Measurements from ENCODE around the gene GAS2.

The GAS2 gene

DNA sequence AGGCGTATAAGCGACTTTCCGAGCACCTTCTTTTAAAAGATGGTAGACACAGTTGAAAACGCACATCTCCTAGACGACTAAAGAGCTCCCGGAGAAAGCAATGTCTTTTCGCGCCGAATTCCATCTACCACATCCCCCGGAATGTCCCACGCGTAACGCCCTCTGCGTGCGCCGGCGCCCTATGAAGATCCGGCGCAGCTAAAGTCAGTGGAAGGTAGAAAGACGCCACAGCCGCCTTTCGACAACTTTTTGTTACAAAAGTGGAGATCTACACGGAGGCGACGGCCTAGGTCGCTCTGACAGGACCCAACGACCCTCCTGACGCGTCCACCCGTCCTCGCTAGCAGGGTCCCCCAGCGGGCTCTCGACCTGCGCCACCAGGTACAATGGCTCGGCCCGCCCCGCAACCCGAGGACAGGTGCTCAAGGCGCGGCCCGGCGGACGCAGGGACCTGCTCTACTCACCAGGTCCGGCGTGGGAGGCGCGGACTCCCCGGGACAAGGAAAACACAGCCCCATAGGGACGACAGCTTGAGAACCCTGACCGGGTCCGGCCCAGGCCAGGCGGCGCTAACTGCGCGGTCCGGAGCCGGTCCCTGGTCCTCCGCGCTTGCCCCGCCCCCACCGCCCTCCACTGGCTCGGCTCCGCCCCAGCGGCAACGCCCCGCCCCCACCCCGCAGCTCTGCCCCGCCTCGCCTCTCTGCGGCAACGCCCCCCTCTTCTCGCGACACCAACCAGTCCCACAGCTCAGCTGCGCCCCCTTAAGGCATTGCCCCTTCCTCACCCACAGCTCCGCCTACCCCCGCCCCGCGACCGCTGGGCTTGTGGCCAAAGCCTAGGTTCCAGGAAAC is 163.0 kb downstream of the GAS2 start, which contains the start of gene SVIP:
SVIP (minus strand) TSS at position 571 of the 851 bp plus-strand sequence; CDS start at position 518, 53 bp downstream.
- Histone ChIP-seq H3K18ac (ENCODE audit: low read depth in 1 of 2, low read length in 2 of 2) (peak within 1 kb of the TSS; percentile 43 to 89), H2BK15ac (ENCODE audit: low read depth, poor library complexity, severe bottlenecking) (peak within 1 kb of the TSS; percentile 98), H2AK5ac (ENCODE audit: low read length, severe bottlenecking) (no peak within 1 kb of the TSS), H3K36me3 (ENCODE audit: control insufficient read depth in 1 of 2, insufficient read depth in 2 of 2, low read depth in 1 of 2, low read length in 2 of 2) (peaks cover 0 to 15% of the 10 kb centered on the region in 2 experiments), H2BK120ac (ENCODE audit: low read depth, low read length) (no peak within 1 kb of the TSS), H2BK12ac (ENCODE audit: low read length in 2 of 2) (peak within 1 kb of the TSS in 1 of 2 experiments; percentile 65), H3K23ac (ENCODE audit: low read length in 2 of 2) (no peak within 1 kb of the TSS), H4K8ac (ENCODE audit: low read length) (peak within 1 kb of the TSS; percentile 35), H3K4me2 (ENCODE audit: low read length, poor library complexity, severe bottlenecking) (peak within 1 kb of the TSS; percentile 83), H3K4me1 (ENCODE audit: control insufficient read depth, insufficient read depth, low read depth, low read length) (peaks cover 3% of the 10 kb centered on the region), H3K9ac (ENCODE audit: low read length) (peak within 1 kb of the TSS; percentile 86), H3K27ac (ENCODE audit: low read length, poor library complexity, severe bottlenecking) (no peak within 1 kb of the TSS), H3K79me1 (replicated peaks; ENCODE audit: low read length, poor library complexity, severe bottlenecking) (no peaks in the 10 kb centered on the region), H3K9me3 (ENCODE audit: control insufficient read depth, low read length) (no peaks in the 10 kb centered on the region), H3K4ac (ENCODE audit: low read depth in 1 of 2, low read length in 2 of 2) (no peak within 1 kb of the TSS), H3K27me3 (ENCODE audit: control insufficient read depth in 1 of 2, insufficient read depth in 1 of 2, low read length in 2 of 2) (no peaks in the 10 kb centered on the region), H2AFZ (ENCODE audit: low read depth, low read length) (peak within 1 kb of the TSS; percentile 96), H3K4me3 (ENCODE audit: insufficient read depth in 1 of 2, low read depth in 1 of 2, low read length in 2 of 2) (peak within 1 kb of the TSS; percentile 83), H4K91ac (ENCODE audit: low read length) (peak within 1 kb of the TSS; percentile 56), H2BK5ac (ENCODE audit: low read depth, low read length, poor library complexity, severe bottlenecking) (no peak within 1 kb of the TSS), H3K14ac (ENCODE audit: low read length in 2 of 2) (peak within 1 kb of the TSS in 1 of 2 experiments; percentile 19)
- DNase-seq = peak; percentile 83
- WGBS = 3% methylated on average over 54 of the region's 79 CpGs

DNA sequence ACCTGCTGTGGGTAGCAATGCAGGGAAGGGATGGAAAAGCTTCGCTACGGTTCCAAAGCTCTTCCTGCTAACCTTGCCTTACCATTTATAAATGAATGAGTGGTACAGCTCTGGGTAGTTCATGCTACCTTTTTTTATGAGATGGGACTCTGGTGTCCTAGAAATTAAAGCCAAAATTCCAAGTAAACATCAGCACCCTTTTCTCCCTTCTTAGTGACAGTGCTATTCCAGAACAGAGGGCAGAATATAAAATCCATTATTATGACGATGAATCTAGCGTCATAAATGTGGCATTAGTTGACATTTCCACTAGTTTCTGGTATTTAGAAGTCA is 163.6 kb downstream of the GAS2 start:
- Histone ChIP-seq H3K9me3 (ENCODE audit: control insufficient read depth, low read length) (no peaks in the 10 kb centered on the region), H3K23ac (ENCODE audit: low read length in 2 of 2) (no peak overlapping the region), H3K14ac (ENCODE audit: low read length in 2 of 2) (no peak overlapping the region), H3K4me3 (ENCODE audit: insufficient read depth in 1 of 2, low read depth in 1 of 2, low read length in 2 of 2) (peak overlapping the region; percentile 48 to 83), H3K4me1 (ENCODE audit: control insufficient read depth, insufficient read depth, low read depth, low read length) (peaks cover 3% of the 10 kb centered on the region), H2BK5ac (ENCODE audit: low read depth, low read length, poor library complexity, severe bottlenecking) (no peak overlapping the region), H3K27ac (ENCODE audit: low read length, poor library complexity, severe bottlenecking) (no peak overlapping the region), H2AFZ (ENCODE audit: low read depth, low read length) (peak overlapping the region; percentile 46), H3K4ac (ENCODE audit: low read depth in 1 of 2, low read length in 2 of 2) (no peak overlapping the region), H3K9ac (ENCODE audit: low read length) (peak overlapping the region; percentile 35), H2AK5ac (ENCODE audit: low read length, severe bottlenecking) (no peak overlapping the region), H3K36me3 (ENCODE audit: control insufficient read depth in 1 of 2, insufficient read depth in 2 of 2, low read depth in 1 of 2, low read length in 2 of 2) (peaks cover 0 to 11% of the 10 kb centered on the region in 2 experiments), H4K8ac (ENCODE audit: low read length) (no peak overlapping the region), H3K27me3 (ENCODE audit: control insufficient read depth in 1 of 2, insufficient read depth in 1 of 2, low read length in 2 of 2) (no peaks in the 10 kb centered on the region), H2BK15ac (ENCODE audit: low read depth, poor library complexity, severe bottlenecking) (no peak overlapping the region), H4K91ac (ENCODE audit: low read length) (no peak overlapping the region), H3K18ac (ENCODE audit: low read depth in 1 of 2, low read length in 2 of 2) (no peak overlapping the region), H2BK12ac (ENCODE audit: low read length in 2 of 2) (no peak overlapping the region), H3K79me1 (replicated peaks; ENCODE audit: low read length, poor library complexity, severe bottlenecking) (no peaks in the 10 kb centered on the region), H2BK120ac (ENCODE audit: low read depth, low read length) (no peak overlapping the region), H3K4me2 (ENCODE audit: low read length, poor library complexity, severe bottlenecking) (peak overlapping the region; percentile 55)
- WGBS = 0% methylated on average over 1 of the region's 4 CpGs
- no peak for DNase-seq

DNA sequence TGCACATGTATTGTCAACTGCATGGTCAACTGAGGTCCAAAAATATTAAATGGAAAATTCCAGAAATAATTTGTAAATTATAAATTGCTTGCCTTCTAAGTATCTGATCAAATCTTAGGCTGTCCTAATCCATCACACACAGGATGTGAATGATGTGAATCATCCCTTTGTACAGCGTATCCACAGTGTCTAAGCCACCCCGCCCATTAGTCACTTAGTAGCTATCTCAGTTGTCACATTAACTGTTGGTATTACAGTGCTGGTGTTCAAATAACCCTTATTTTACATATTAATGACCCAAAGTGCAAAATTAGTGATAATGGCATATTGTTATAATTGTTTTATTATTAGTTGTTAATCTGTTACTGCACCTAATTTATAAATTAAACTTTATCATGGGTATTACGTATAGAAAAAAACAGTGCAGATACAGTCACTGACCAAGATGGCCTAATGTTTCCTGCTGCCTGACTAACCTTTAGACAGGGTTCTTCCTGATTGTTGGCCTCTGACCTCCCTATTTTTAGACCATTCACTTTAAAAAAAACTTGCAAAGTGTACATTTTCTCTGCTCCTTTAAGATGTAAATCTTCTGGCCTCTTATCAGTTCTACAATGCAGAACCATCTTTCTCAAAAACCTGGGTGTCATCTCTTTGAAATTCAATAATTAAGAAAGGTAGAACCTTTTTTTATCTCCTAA is 166.1 kb downstream of the GAS2 start:
- Histone ChIP-seq H3K18ac (ENCODE audit: low read depth in 1 of 2, low read length in 2 of 2) (no peak overlapping the region), H3K36me3 (ENCODE audit: control insufficient read depth in 1 of 2, insufficient read depth in 2 of 2, low read depth in 1 of 2, low read length in 2 of 2) (no peaks in the 10 kb centered on the region), H3K9ac (ENCODE audit: low read length) (no peak overlapping the region), H3K4me1 (ENCODE audit: control insufficient read depth, insufficient read depth, low read depth, low read length) (peaks cover 3% of the 10 kb centered on the region), H3K4ac (ENCODE audit: low read depth in 1 of 2, low read length in 2 of 2) (no peak overlapping the region), H2AFZ (ENCODE audit: low read depth, low read length) (no peak overlapping the region), H2BK120ac (ENCODE audit: low read depth, low read length) (no peak overlapping the region), H4K91ac (ENCODE audit: low read length) (no peak overlapping the region), H3K4me3 (ENCODE audit: insufficient read depth in 1 of 2, low read depth in 1 of 2, low read length in 2 of 2) (no peak overlapping the region), H3K4me2 (ENCODE audit: low read length, poor library complexity, severe bottlenecking) (no peak overlapping the region), H3K23ac (ENCODE audit: low read length in 2 of 2) (no peak overlapping the region), H3K14ac (ENCODE audit: low read length in 2 of 2) (no peak overlapping the region), H4K8ac (ENCODE audit: low read length) (no peak overlapping the region), H2BK5ac (ENCODE audit: low read depth, low read length, poor library complexity, severe bottlenecking) (no peak overlapping the region), H2BK15ac (ENCODE audit: low read depth, poor library complexity, severe bottlenecking) (no peak overlapping the region), H3K9me3 (ENCODE audit: control insufficient read depth, low read length) (no peaks in the 10 kb centered on the region), H3K27ac (ENCODE audit: low read length, poor library complexity, severe bottlenecking) (no peak overlapping the region), H2BK12ac (ENCODE audit: low read length in 2 of 2) (no peak overlapping the region), H2AK5ac (ENCODE audit: low read length, severe bottlenecking) (no peak overlapping the region), H3K27me3 (ENCODE audit: control insufficient read depth in 1 of 2, insufficient read depth in 1 of 2, low read length in 2 of 2) (no peaks in the 10 kb centered on the region), H3K79me1 (replicated peaks; ENCODE audit: low read length, poor library complexity, severe bottlenecking) (no peaks in the 10 kb centered on the region)
- 28% methylated on average over 2 of the region's 3 CpGs for WGBS
- DNase-seq = peak; percentile 22

DNA sequence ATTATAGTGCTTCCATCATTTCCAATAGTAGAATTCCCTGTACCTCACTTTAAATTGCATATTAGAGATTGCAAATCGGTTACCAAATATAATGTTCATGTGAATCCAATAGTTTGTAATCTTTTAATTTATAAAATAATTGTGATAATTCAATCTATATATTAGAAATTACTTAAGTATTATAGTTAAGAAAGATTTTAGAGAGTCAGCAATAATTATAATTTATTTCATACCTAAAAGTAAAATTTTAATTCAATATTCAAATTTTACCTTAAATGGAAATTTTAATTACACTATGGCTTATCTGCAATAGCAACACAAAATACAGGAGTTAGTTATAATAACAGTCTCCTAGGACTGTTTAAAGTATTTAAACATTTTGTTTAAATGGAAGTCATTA is 180.3 kb downstream of the GAS2 start:
- no CpG with 5 or more reads among the region's 1 CpG for WGBS
- H2BK5ac ChIP-seq (ENCODE audit: low read depth, low read length, poor library complexity, severe bottlenecking) = no peak overlapping the region
- H3K9me3 ChIP-seq (ENCODE audit: control insufficient read depth, low read length) = no peaks in the 10 kb centered on the region

More for the DNA sequence above, 180.3 kb downstream of the GAS2 start:
- H3K4ac ChIP-seq (ENCODE audit: low read depth in 1 of 2, low read length in 2 of 2) = no peak overlapping the region
- H3K27me3 ChIP-seq (ENCODE audit: control insufficient read depth in 1 of 2, insufficient read depth in 1 of 2, low read length in 2 of 2) = no peaks in the 10 kb centered on the region
- H2BK120ac ChIP-seq (ENCODE audit: low read depth, low read length) = no peak overlapping the region
- no peak overlapping the region for H4K8ac ChIP-seq (ENCODE audit: low read length)
- no peaks in the 10 kb centered on the region for H3K79me1 ChIP-seq (replicated peaks; ENCODE audit: low read length, poor library complexity, severe bottlenecking)
- no peak overlapping the region for H2BK12ac ChIP-seq (ENCODE audit: low read length in 2 of 2)
- H3K14ac ChIP-seq (ENCODE audit: low read length in 2 of 2) = no peak overlapping the region
- H2BK15ac ChIP-seq (ENCODE audit: low read depth, poor library complexity, severe bottlenecking) = no peak overlapping the region
- H2AFZ ChIP-seq (ENCODE audit: low read depth, low read length) = no peak overlapping the region
- H3K18ac ChIP-seq (ENCODE audit: low read depth in 1 of 2, low read length in 2 of 2) = no peak overlapping the region
- H3K4me2 ChIP-seq (ENCODE audit: low read length, poor library complexity, severe bottlenecking) = no peak overlapping the region
- no peak overlapping the region for H4K91ac ChIP-seq (ENCODE audit: low read length)
- no peak overlapping the region for H3K4me3 ChIP-seq (ENCODE audit: insufficient read depth in 1 of 2, low read depth in 1 of 2, low read length in 2 of 2)
- H3K4me1 ChIP-seq (ENCODE audit: control insufficient read depth, insufficient read depth, low read depth, low read length) = no peaks in the 10 kb centered on the region
- H3K27ac ChIP-seq (ENCODE audit: low read length, poor library complexity, severe bottlenecking) = no peak overlapping the region
- no peak overlapping the region for H3K23ac ChIP-seq (ENCODE audit: low read length in 2 of 2)
- H3K9ac ChIP-seq (ENCODE audit: low read length) = no peak overlapping the region
- no peak for DNase-seq
- no peak overlapping the region for H2AK5ac ChIP-seq (ENCODE audit: low read length, severe bottlenecking)
- H3K36me3 ChIP-seq (ENCODE audit: control insufficient read depth in 1 of 2, insufficient read depth in 2 of 2, low read depth in 1 of 2, low read length in 2 of 2) = no peaks in the 10 kb centered on the region

All from mesenchymal stem cell (in vitro differentiated cells and primary cell).